Astrocyte of the spinal cord (primary cell): ENCODE results near the gene TRRAP.

Experiments
- DNase-seq: peaks from one replicate; pipeline ENCODE4 v3.0.0; 2011; ENCODE audit warnings: low read depth, low spot score
- H3K4me3 ChIP-seq: 2 replicates; pipeline ENCODE4 v1.5.1; 2011; ENCODE audit warnings: low read depth, mild to moderate bottlenecking, low read length, moderate library complexity
- CTCF ChIP-seq: IDR thresholded peaks from 2 replicates; pipeline ENCODE4 v1.5.1; 2012; ENCODE audit warnings: low read depth, mild to moderate bottlenecking, low read length, inconsistent platforms
- in situ Hi-C: cut with HindIII; loops from 2 replicates; pipeline ENCODE4 v1.10.0; 2017; ENCODE audit warnings: low sequenced_read_pairs

The TRRAP gene

GRCh38 chr7:98998821-98999725 is 120.7 kb downstream of the TRRAP start:
- DNase-seq: no peak
- H3K4me3 ChIP-seq: no peak overlapping the region
- no peak for TF ChIP-seq CTCF
- in situ Hi-C loops: no loop called here

- in situ Hi-C loops: no loop called here
- no peak for TF ChIP-seq CTCF
- no peak for DNase-seq
These were observed 122.0 kb downstream of the TRRAP start for GRCh38 chr7:99000196-99000903.

GRCh38 chr7:99000904-99001465 is 122.7 kb downstream of the TRRAP start:
- in situ Hi-C loops: no loop called here

More at GRCh38 chr7:99000196-99000903, 122.0 kb downstream of the TRRAP start:
- H3K4me3 ChIP-seq: no peak overlapping the region

GRCh38 chr7:99001482-99002147 is 123.3 kb downstream of the TRRAP start:
- in situ Hi-C loops: no loop called here
- DNase-seq: peak; percentile 59
- TF ChIP-seq CTCF: no peak
- H3K4me3 ChIP-seq: no peak overlapping the region

More at GRCh38 chr7:99000904-99001465, 122.7 kb downstream of the TRRAP start:
- no peak for DNase-seq
- TF ChIP-seq CTCF: no peak
- no peak overlapping the region for H3K4me3 ChIP-seq

- in situ Hi-C loops: no loop called here
- no peak overlapping the region for H3K4me3 ChIP-seq
- TF ChIP-seq CTCF: no peak
- DNase-seq: no peak
These were observed 124.0 kb downstream of the TRRAP start for GRCh38 chr7:99002148-99002826.

GRCh38 chr7:99002827-99003212 is 124.5 kb downstream of the TRRAP start:
- in situ Hi-C loops: no loop called here
- no peak for DNase-seq
- TF ChIP-seq CTCF: no peak
- H3K4me3 ChIP-seq: no peak overlapping the region
